ENCODE data around the gene CACNA1H. TPM values are rescaled to one million over a fixed set of nuclear protein-coding genes. Genes with fewer than 3 reads are reported as not detected.

The CACNA1H gene
- total RNA-seq, 4 donors from 2014 or later = 133 to 330 (median 173) TPM

GRCh38 chr16:1206786-1207185, 53.9 kb downstream of the CACNA1H start:
- Histone ChIP-seq H3K9me3 (no peaks in the 10 kb centered on the region), H3K27ac (peak overlapping the region in 1 of 4 donors; percentile 19), H3K36me3 (peaks cover 0 to 100% of the 10 kb centered on the region in 2 donors), H3K4me3 (no peak overlapping the region), H3K27me3 (no peaks in the 10 kb centered on the region), H3K4me1 (no peaks in the 10 kb centered on the region)
- TF ChIP-seq POLR2A (IDR thresholded peaks at IDR 0.05) (no peak), EP300 (IDR thresholded peaks at IDR 0.05) (no peak), POLR2AphosphoS5 (IDR thresholded peaks at IDR 0.05) (no peak), CTCF (IDR thresholded peaks at IDR 0.05) (no peak)
- ATAC-seq = no peak
- WGBS, 2 donors (ENCODE audit: low coverage in 1 of 2) = 80% methylated on average over 1 of the region's 16 CpGs; no CpG with 5 or more reads in 1 of the 2 donors

GRCh38 chr16:1208239-1208830, 55.4 kb downstream of the CACNA1H start:
- no CpG with 5 or more reads among the region's 22 CpGs for WGBS, 2 donors (ENCODE audit: low coverage in 1 of 2)
- TF ChIP-seq EP300 (IDR thresholded peaks at IDR 0.05) (no peak), POLR2AphosphoS5 (IDR thresholded peaks at IDR 0.05) (no peak), CTCF (IDR thresholded peaks at IDR 0.05) (no peak), POLR2A (IDR thresholded peaks at IDR 0.05) (no peak)
- no peak overlapping the region for H3K27ac ChIP-seq

GRCh38 chr16:1209081-1209480, 56.2 kb downstream of the CACNA1H start:
- H3K4me1 ChIP-seq = no peaks in the 10 kb centered on the region
- peaks cover 0 to 100% of the 10 kb centered on the region in 2 donors for H3K36me3 ChIP-seq
- H3K27me3 ChIP-seq = no peaks in the 10 kb centered on the region
- TF ChIP-seq POLR2A (IDR thresholded peaks at IDR 0.05) (no peak), CTCF (IDR thresholded peaks at IDR 0.05) (no peak), EP300 (IDR thresholded peaks at IDR 0.05) (no peak), POLR2AphosphoS5 (IDR thresholded peaks at IDR 0.05) (no peak)
- ATAC-seq = no peak
- no peak overlapping the region for H3K4me3 ChIP-seq
- H3K9me3 ChIP-seq = no peaks in the 10 kb centered on the region
- WGBS, 2 donors (ENCODE audit: low coverage in 1 of 2) = no CpG with 5 or more reads among the region's 43 CpGs
- no peak overlapping the region for H3K27ac ChIP-seq

More at GRCh38 chr16:1208239-1208830, 55.4 kb downstream of the CACNA1H start:
- no peak overlapping the region for H3K4me3 ChIP-seq
- H3K4me1 ChIP-seq = no peaks in the 10 kb centered on the region
- H3K36me3 ChIP-seq = peaks cover 0 to 100% of the 10 kb centered on the region in 2 donors
- H3K9me3 ChIP-seq = no peaks in the 10 kb centered on the region
- ATAC-seq = no peak
- H3K27me3 ChIP-seq = no peaks in the 10 kb centered on the region

GRCh38 chr16:1210461-1210860, 57.6 kb downstream of the CACNA1H start:
- H3K27ac ChIP-seq = no peak overlapping the region
- ATAC-seq = no peak
- TF ChIP-seq POLR2AphosphoS5 (IDR thresholded peaks at IDR 0.05) = no peak
- TF ChIP-seq CTCF (IDR thresholded peaks at IDR 0.05) = no peak
- no peak for TF ChIP-seq EP300 (IDR thresholded peaks at IDR 0.05)
- TF ChIP-seq POLR2A (IDR thresholded peaks at IDR 0.05) = no peak
- peaks cover 0 to 100% of the 10 kb centered on the region in 2 donors for H3K36me3 ChIP-seq
- no CpG with 5 or more reads among the region's 23 CpGs for WGBS, 2 donors (ENCODE audit: low coverage in 1 of 2)
- no peaks in the 10 kb centered on the region for H3K4me1 ChIP-seq
- no peaks in the 10 kb centered on the region for H3K9me3 ChIP-seq
- H3K4me3 ChIP-seq = no peak overlapping the region
- H3K27me3 ChIP-seq = no peaks in the 10 kb centered on the region
